ENCODE measurements around the gene PI4KB. TPM values are rescaled to one million over a fixed set of nuclear protein-coding genes. Genes with fewer than 3 reads are reported as not detected.
A peak's percentile ranks its signal among the peaks of the same experiment; 100 is the strongest.

Gene PI4KB
- polyA plus RNA-seq, 1 donor (not counting 4 experiments of a cell fraction or from before 2014, with no cell fraction given): 40.9 TPM

DNA sequence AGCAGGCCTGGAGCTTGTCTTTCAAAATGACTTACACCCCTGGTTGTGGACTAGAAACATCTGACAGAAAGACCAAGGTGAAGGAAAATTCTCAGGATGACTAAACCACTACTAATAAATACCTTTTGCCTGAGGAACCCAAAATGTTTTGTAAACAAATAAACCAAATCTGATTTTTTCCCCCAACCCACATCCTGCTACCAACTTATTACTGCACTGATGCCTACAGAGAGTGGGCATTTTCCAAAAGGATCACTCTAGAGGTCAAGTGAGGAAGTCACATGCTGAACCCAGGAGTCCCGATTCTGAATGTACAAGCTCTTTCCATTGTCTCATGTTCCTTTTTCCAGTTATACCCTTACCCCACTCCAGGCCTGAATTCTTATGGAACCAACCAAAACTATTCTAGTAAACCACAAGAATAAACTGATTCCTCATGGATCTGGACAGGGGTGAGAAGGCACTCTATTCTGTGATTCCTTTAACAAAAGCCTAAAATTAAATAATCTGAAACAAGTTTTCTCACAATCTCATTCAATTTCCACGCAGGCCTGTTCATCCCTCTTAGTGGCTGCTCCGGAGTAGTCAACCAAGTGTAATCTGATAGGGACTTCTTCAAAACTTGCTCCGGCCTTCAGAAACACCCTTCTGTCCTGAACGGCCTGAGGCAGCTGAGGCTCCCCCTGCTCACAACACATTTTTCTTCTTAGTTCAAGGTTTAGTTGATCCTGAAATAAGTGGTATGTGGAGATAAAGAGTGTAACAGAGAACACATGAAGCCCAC lies 1.4 kb downstream of the PI4KB start:
- H3K36me3 ChIP-seq (ENCODE audit: control insufficient read depth in 2 of 2, extremely low read depth in 1 of 2, insufficient read depth in 2 of 2, low read length in 2 of 2): peaks cover 11 to 15% of the 10 kb centered on the region in 2 experiments
- no peaks in the 10 kb centered on the region for H3K9me1 ChIP-seq (ENCODE audit: control insufficient read depth, extremely low read depth, insufficient read depth, low read length)
- H3K4me2 ChIP-seq (ENCODE audit: control insufficient read depth, extremely low read depth, insufficient read depth, low read depth, low read length): peak overlapping the region; percentile 98
- H3K9ac ChIP-seq (ENCODE audit: control insufficient read depth, extremely low read depth, insufficient read depth, low read length): peak overlapping the region; percentile 87
- H3K4me3 ChIP-seq (ENCODE audit: control insufficient read depth in 2 of 3, extremely low read depth in 1 of 3, insufficient read depth in 2 of 3, low read depth in 1 of 3, low read length in 3 of 3): peak overlapping the region; percentile 53 to 82 (median 78)
- H3K27ac ChIP-seq (ENCODE audit: control insufficient read depth, insufficient read depth, low read length): peak overlapping the region; percentile 92
- dilution Hi-C loops (cut with MboI; ENCODE audit: extremely low pct_ligation_motif_present, low sequenced_read_pairs): no loop called here
- H3K27me3 ChIP-seq (ENCODE audit: control insufficient read depth, extremely low read depth, insufficient read depth, low read length): no peaks in the 10 kb centered on the region
- H3K9me3 ChIP-seq (ENCODE audit: control insufficient read depth, low read depth, low read length): no peaks in the 10 kb centered on the region
- no peak overlapping the region for H2AFZ ChIP-seq (ENCODE audit: control insufficient read depth, low read length)
- TF ChIP-seq, protein P1, sequence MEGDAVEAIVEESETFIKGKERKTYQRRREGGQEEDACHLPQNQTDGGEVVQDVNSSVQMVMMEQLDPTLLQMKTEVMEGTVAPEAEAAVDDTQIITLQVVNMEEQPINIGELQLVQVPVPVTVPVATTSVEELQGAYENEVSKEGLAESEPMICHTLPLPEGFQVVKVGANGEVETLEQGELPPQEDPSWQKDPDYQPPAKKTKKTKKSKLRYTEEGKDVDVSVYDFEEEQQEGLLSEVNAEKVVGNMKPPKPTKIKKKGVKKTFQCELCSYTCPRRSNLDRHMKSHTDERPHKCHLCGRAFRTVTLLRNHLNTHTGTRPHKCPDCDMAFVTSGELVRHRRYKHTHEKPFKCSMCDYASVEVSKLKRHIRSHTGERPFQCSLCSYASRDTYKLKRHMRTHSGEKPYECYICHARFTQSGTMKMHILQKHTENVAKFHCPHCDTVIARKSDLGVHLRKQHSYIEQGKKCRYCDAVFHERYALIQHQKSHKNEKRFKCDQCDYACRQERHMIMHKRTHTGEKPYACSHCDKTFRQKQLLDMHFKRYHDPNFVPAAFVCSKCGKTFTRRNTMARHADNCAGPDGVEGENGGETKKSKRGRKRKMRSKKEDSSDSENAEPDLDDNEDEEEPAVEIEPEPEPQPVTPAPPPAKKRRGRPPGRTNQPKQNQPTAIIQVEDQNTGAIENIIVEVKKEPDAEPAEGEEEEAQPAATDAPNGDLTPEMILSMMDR (optimal IDR thresholded peaks at IDR 0.05 in 1 of 3, IDR thresholded peaks at IDR 0.05 in 1 of 3, conservative IDR thresholded peaks at IDR 0.05 in 1 of 3; ENCODE audit: extremely low read depth in 1 of 3, insufficient read depth in 2 of 3, low read length in 3 of 3): no peak
- TF ChIP-seq EZH2 (IDR thresholded peaks at IDR 0.05; ENCODE audit: low read length): no peak
- peaks cover 22% of the 10 kb centered on the region for H3K4me1 ChIP-seq (ENCODE audit: control insufficient read depth, extremely low read depth, insufficient read depth, low read length)
- peaks cover 29% of the 10 kb centered on the region for H3K79me2 ChIP-seq (ENCODE audit: control insufficient read depth, insufficient read depth, low read length)
- FAIRE-seq: no peak
- H4K20me1 ChIP-seq (ENCODE audit: control insufficient read depth, extremely low read depth, insufficient read depth, low read length): no peaks in the 10 kb centered on the region
- no peak for DNase-seq (ENCODE audit: low read depth, low spot score)

DNA sequence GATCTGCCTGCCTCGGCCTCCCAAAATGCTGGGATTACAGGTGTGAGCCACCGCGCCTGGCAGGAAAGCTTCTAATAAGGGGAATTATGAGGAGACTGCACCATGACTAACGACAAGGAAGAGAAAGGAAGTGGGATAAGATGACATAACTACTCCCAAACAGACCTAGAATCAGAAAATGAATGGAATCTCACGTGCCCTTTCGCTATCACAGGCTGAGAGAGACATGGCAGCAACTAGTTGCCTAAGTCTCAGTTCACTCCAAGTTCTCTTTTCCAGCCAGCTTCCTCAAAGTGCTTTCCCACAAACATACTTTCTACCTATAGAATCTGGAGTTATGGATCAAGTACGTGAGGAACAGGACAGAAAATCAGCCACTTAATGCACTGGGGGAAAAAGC lies 2.0 kb downstream of the PI4KB start:
- Histone ChIP-seq H3K4me1 (ENCODE audit: control insufficient read depth, extremely low read depth, insufficient read depth, low read length) (peaks cover 22% of the 10 kb centered on the region), H3K4me2 (ENCODE audit: control insufficient read depth, extremely low read depth, insufficient read depth, low read depth, low read length) (peak overlapping the region; percentile 98), H3K36me3 (ENCODE audit: control insufficient read depth in 2 of 2, extremely low read depth in 1 of 2, insufficient read depth in 2 of 2, low read length in 2 of 2) (peaks cover 11 to 15% of the 10 kb centered on the region in 2 experiments), H3K4me3 (ENCODE audit: control insufficient read depth in 2 of 3, extremely low read depth in 1 of 3, insufficient read depth in 2 of 3, low read depth in 1 of 3, low read length in 3 of 3) (no peak overlapping the region), H4K20me1 (ENCODE audit: control insufficient read depth, extremely low read depth, insufficient read depth, low read length) (no peaks in the 10 kb centered on the region), H3K9ac (ENCODE audit: control insufficient read depth, extremely low read depth, insufficient read depth, low read length) (no peak overlapping the region), H3K27ac (ENCODE audit: control insufficient read depth, insufficient read depth, low read length) (peak overlapping the region; percentile 49), H3K9me1 (ENCODE audit: control insufficient read depth, extremely low read depth, insufficient read depth, low read length) (no peaks in the 10 kb centered on the region), H2AFZ (ENCODE audit: control insufficient read depth, low read length) (no peak overlapping the region), H3K27me3 (ENCODE audit: control insufficient read depth, extremely low read depth, insufficient read depth, low read length) (no peaks in the 10 kb centered on the region), H3K9me3 (ENCODE audit: control insufficient read depth, low read depth, low read length) (no peaks in the 10 kb centered on the region), H3K79me2 (ENCODE audit: control insufficient read depth, insufficient read depth, low read length) (peaks cover 29% of the 10 kb centered on the region)
- TF ChIP-seq EZH2 (IDR thresholded peaks at IDR 0.05; ENCODE audit: low read length): no peak
- TF ChIP-seq, protein P1 (optimal IDR thresholded peaks at IDR 0.05 in 1 of 3, IDR thresholded peaks at IDR 0.05 in 1 of 3, conservative IDR thresholded peaks at IDR 0.05 in 1 of 3; ENCODE audit: extremely low read depth in 1 of 3, insufficient read depth in 2 of 3, low read length in 3 of 3): no peak
- DNase-seq (ENCODE audit: low read depth, low spot score) (no peak), FAIRE-seq (no peak)
- dilution Hi-C loops (cut with MboI; ENCODE audit: extremely low pct_ligation_motif_present, low sequenced_read_pairs): no loop called here

Measured in keratinocyte (primary cell).